Thymus (tissue), 11 donors: ENCODE measurements around the gene DDR1. TPM values are rescaled to one million over a fixed set of nuclear protein-coding genes. Genes with fewer than 3 reads are reported as not detected.

ENCODE experiments used
- DNase-seq, 9 donors: peaks; one replicate each; pipeline ENCODE4 v3.0.0-alpha.2; 2013; ENCODE audit warnings: low spot score in 9 of 9, low read depth in 6 of 9, missing footprints in 1 of 9
- H3K27ac ChIP-seq, 2 donors: one replicate each; pipeline ENCODE4 v1.5.1; 2013; ENCODE audit warnings: control low read depth in 1 of 2, low read depth in 1 of 2, low read length in 1 of 2, mild to moderate bottlenecking in 1 of 2, moderate library complexity in 1 of 2
- H3K27me3 ChIP-seq, 2 donors: one replicate each; pipeline ENCODE4 v1.5.1; 2013; ENCODE audit warnings: low read length in 1 of 2; ENCODE audit not compliant: control insufficient read depth in 2 of 2, insufficient read depth in 1 of 2
- H3K36me3 ChIP-seq, 2 donors: one replicate each; pipeline ENCODE4 v1.5.1; 2013; ENCODE audit warnings: low read length in 1 of 2, mild to moderate bottlenecking in 1 of 2, moderate library complexity in 1 of 2; ENCODE audit not compliant: control insufficient read depth in 2 of 2, insufficient read depth in 2 of 2
- H3K4me1 ChIP-seq, 2 donors: one replicate each; pipeline ENCODE4 v1.5.1; 2013; ENCODE audit warnings: low read length in 2 of 2; ENCODE audit not compliant: control insufficient read depth in 2 of 2, insufficient read depth in 2 of 2
- H3K4me3 ChIP-seq, 2 donors: one replicate each; pipeline ENCODE4 v1.5.1; 2013; ENCODE audit warnings: low read length in 2 of 2, control low read depth in 1 of 2, mild to moderate bottlenecking in 1 of 2
- H3K9me3 ChIP-seq, 2 donors: one replicate each; pipeline ENCODE4 v1.5.1; 2013; ENCODE audit warnings: low read length in 1 of 2, mild to moderate bottlenecking in 1 of 2; ENCODE audit not compliant: control insufficient read depth in 2 of 2, insufficient read depth in 1 of 2
- WGBS: extraction: QIAGEN DNeasy Blood & Tissue Kit; methylation state at CpG from one replicate; pipeline ENCODE4 v1.1.7; 2013; 5-methylcytosine and 5-hydroxymethylcytosine counted together
- polyA plus RNA-seq: library from polyadenylated mRNA; stranded (reverse); fragments of 200-250 nt; gene quantifications from one replicate; pipeline ENCODE4 v1.2.3, GENCODE V29; 2013
- total RNA-seq: library from RNA; stranded (reverse); fragments of 120-200 nt; gene quantifications from one replicate; pipeline ENCODE4 v1.2.4, GENCODE V29; 2013
- donor health status: healthy.

The DDR1 gene
- total and polyA plus RNA-seq, 2 donors, result 39.6 to 65.9 TPM

DNA sequence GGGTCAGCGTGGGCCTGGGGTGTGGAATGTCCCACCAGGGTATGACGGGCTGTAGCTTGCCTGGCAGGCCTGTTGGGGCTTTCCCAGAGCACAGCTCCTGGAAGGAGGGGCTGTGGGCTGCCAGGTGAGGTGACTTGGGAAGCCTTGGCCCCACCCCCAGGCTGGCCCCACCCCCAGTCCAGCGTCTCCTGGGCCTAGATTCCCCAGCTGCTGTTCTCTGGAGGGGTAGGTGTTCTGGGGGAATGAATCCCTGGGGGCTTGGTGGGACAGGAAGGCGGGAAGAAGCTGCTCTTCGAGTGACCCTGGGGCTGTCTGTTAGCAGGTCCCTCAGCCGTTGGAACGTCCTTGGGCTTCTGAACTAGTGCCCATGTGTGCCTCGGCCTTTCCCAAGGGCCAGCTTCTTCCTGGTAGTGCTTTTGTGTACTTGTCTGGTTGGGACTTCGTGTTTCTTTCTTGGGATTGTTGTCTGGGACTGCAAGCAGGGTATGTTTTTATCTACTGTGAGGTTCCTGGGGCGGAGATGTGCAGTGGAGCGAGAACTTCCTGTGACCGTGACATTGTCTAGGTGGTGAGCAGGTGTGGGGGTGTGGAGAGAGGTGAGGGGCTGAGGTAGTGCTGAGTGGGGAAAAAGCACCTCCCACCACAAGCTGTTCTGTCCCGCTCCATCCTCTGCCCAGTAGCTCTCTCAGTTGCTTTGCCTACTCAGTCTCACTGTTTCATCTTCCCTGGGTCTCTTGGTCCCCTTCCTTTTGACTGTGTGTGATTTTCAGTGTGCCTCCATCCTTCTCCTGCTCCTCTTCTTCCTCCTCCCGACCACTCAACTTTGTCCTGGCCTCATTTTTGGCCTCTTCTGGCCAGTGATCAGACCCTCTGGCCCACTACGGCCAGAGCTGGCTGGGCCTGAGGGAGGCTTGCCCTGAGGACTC lies 1.3 kb upstream of the DDR1 start:
- WGBS, result 86% methylated on average over 15 of the region's 15 CpGs
- DNase-seq, result peak in 2 of 9 donors; percentile 33 to 55
- H3K27ac ChIP-seq, result peak overlapping the region; percentile 83 to 85

DNA sequence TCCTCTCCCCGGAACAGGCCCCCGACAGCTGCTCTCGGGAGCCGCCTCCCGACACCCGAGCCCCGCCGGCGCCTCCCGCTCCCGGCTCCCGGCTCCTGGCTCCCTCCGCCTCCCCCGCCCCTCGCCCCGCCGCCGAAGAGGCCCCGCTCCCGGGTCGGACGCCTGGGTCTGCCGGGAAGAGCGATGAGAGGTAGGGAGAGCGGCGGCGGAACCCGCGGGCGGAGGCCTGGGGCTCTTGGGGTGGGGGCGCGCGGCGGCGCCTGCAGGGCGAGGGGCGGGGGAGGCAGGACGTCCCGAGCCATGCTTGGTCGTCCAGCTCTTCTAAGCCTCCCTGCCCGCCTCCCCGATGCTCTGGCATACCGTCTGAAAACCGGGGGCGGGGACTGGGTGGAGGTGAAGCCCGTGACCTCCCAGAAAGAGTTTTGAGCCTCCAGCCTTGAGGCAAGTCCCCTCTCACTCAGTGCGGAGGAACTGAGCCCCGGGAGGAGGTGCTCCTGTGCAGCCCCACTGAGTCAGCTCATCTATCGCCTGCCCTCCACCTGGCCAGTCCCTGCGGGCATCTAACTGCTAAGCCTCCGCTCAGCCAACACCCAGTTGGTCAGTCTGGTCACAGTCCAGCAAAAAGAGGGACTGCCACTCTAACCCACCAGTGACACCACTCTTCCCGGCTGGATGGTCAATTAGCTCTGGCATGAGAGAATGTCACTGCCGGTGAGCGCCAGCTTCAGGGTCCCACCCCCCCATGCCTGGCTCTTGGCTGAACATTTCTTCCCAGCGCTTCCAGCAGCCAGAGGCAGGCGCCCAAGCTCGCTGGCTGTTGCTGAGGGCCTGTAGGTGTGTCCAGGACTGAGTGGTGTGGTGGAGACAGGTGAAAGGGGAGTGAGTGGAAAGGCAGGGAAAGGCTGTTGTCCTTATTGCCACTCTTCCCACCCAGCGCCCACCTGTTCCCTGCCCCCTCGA lies 482 bp downstream of the DDR1 start:
- Histone ChIP-seq H3K27ac (peak overlapping the region; percentile 7 to 74), H3K9me3 (no peaks in the 10 kb centered on the region), H3K36me3 (peaks cover 12 to 14% of the 10 kb centered on the region in 2 donors), H3K4me3 (peak overlapping the region; percentile 68 to 84), H3K4me1 (peaks cover 27 to 77% of the 10 kb centered on the region in 2 donors), H3K27me3 (peaks cover 0 to 32% of the 10 kb centered on the region in 2 donors)
- WGBS, result 13% methylated on average over 59 of the region's 59 CpGs
- peak in 2 of 9 donors; percentile 36 to 58 for DNase-seq

More for the DNA sequence above, 1.3 kb upstream of the DDR1 start:
- peaks cover 27 to 79% of the 10 kb centered on the region in 2 donors for H3K4me1 ChIP-seq
- H3K4me3 ChIP-seq, result peak overlapping the region in 1 of 2 donors; percentile 47
- H3K9me3 ChIP-seq, result no peaks in the 10 kb centered on the region
- H3K27me3 ChIP-seq, result peaks cover 0 to 32% of the 10 kb centered on the region in 2 donors
- H3K36me3 ChIP-seq, result no peaks in the 10 kb centered on the region

DNA sequence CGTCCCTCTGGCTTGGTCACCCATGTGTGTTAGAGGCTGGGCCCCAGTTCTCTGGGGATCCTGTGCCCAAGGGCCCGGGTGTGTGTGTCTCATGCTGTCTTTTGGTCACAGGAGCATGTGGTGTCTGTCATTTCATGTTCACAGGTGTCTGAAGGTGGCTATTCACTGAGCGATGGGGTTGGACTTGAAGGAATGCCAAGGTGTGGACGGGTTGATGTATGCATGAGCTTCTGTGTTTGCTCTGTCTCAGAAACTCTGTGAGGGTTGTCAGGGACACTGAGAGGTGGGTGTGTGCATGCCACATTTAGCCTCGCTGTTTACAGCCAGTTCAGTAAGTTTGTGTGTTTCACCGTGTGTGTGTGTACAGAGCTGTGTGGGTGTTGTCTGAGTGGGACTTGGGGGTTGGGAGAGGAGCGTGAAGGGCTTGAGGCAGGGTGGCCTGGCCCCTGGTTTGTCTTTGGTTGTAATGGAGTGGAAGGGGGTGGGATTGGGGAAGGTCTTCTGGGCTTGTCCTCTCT lies 1.2 kb downstream of the DDR1 start:
- peak overlapping the region; percentile 56 to 74 for H3K27ac ChIP-seq
- peaks cover 0 to 32% of the 10 kb centered on the region in 2 donors for H3K27me3 ChIP-seq
- H3K4me3 ChIP-seq, result peak overlapping the region; percentile 68 to 84
- WGBS, result 76% methylated on average over 7 of the region's 7 CpGs
- no peaks in the 10 kb centered on the region for H3K9me3 ChIP-seq
- peaks cover 15 to 21% of the 10 kb centered on the region in 2 donors for H3K36me3 ChIP-seq
- H3K4me1 ChIP-seq, result peaks cover 30 to 77% of the 10 kb centered on the region in 2 donors
- DNase-seq, result peak in 1 of 9 donors; percentile 43

DNA sequence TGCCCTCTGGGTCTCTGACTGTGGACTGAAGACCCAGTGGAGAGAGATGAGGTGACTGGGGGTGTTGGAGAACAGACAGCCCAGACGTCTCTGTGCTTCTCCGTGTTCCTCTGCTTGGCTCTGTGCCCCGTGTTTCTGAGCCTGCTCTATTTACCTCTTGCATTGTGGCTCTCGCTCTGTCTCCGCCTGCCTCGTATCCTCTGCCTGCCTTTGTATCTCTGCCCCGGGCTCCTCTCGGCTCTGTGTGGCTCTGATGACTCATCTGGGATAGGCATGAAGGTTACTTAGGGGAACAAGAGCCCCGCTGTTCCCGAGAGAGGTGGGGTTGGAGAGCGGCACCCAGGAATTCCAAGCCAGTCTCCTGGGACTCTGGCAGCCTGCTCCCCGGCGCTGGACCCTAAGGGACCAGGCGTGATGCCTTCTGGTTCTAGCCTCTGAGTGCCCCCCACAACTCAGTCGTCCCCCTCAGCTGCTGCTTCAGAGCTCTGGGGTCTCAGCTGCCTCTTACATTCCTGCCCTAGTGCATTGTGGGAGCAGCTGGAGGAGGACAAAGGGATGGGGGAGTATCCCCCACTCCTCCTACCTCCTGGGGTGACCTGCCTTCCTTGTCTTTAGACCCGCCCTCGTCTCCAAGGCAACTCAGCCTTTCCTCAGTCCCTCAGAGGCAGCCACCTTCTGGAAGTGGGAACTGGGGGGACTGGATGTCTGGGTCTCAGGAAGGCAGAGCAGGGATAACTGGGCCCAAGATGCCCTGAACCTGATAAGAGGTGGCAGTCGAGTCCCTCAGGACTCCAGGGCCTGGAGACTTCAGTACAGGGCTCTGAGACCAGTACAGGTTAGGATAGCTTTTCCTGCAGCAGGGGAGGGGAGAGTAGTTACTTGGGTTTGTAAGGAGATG lies 1.9 kb downstream of the DDR1 start:
- DNase-seq, result peak in 2 of 9 donors; percentile 35 to 62
- Histone ChIP-seq H3K9me3 (no peaks in the 10 kb centered on the region), H3K4me1 (peaks cover 30 to 76% of the 10 kb centered on the region in 2 donors), H3K27me3 (peaks cover 0 to 27% of the 10 kb centered on the region in 2 donors), H3K4me3 (peak overlapping the region; percentile 68 to 84), H3K27ac (peak overlapping the region; percentile 56 to 74), H3K36me3 (peaks cover 17 to 27% of the 10 kb centered on the region in 2 donors)
- 69% methylated on average over 18 of the region's 18 CpGs for WGBS

DNA sequence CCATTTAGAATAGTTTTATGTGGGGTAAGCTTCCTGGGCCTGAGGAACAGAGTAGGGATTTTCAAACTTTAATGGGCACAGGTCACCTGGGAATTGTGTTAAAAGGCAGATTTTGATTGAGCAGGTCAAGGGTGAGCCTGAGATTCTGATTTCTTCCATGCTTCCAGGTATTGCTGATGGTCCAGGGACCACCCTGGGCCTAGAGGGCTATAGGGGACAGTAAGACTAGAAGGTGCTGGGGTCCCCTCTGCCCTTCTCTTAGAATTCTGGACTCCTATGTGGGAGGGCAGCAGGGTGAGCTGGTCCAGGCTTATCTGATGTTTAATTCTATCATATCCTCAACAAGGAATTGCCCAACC lies 2.6 kb downstream of the DDR1 start:
- peaks cover 30 to 70% of the 10 kb centered on the region in 2 donors for H3K4me1 ChIP-seq
- H3K27ac ChIP-seq, result no peak overlapping the region
- no peak overlapping the region for H3K4me3 ChIP-seq
- peaks cover 17 to 28% of the 10 kb centered on the region in 2 donors for H3K36me3 ChIP-seq
- peaks cover 0 to 29% of the 10 kb centered on the region in 2 donors for H3K27me3 ChIP-seq
- no peak for DNase-seq
- H3K9me3 ChIP-seq, result no peaks in the 10 kb centered on the region

DNA sequence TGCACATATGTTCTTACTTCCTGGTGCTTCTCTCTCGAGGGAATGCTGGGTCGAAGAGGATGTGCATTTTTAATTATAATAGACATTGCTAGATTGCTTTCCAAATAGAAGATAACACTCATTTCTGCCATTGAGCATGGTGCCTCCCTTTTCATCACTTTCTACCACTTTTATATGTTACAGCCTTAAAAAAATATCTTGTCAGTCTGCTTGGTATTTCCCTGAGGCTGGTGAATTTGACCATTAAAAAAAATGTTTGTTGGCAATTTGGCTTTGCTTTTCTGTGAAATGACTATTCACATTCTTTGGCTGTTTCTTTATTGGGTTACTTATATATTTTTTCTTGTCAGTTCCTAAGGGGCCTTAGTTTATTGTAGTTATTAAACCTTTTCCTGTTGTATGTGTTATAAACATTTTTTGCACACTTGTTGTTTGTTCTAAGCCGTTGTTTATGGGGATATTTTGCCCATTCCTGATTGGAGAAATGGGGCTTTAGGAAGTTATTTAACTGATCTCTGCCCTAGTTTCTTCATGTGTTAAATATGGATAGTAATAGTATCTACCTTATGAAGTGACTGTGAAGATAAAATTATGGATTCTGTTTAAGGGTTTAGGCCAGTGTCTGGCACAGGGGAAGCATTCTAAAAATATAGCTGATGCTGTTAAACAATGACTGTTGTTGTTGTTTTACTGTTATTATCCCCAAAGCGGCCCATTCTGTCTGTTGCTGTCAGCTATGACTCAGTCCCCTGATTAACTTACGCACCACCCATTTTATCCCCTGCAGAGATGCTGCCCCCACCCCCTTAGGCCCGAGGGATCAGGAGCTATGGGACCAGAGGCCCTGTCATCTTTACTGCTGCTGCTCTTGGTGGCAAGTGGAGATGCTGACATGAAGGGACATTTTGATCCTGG lies 3.8 kb downstream of the DDR1 start:
- DNase-seq, result no peak
- Histone ChIP-seq H3K27me3 (peaks cover 0 to 33% of the 10 kb centered on the region in 2 donors), H3K4me3 (no peak overlapping the region), H3K4me1 (peaks cover 27 to 57% of the 10 kb centered on the region in 2 donors), H3K27ac (no peak overlapping the region), H3K36me3 (peaks cover 23 to 40% of the 10 kb centered on the region in 2 donors), H3K9me3 (no peaks in the 10 kb centered on the region)
- 92% methylated on average over 6 of the region's 6 CpGs for WGBS

DNA sequence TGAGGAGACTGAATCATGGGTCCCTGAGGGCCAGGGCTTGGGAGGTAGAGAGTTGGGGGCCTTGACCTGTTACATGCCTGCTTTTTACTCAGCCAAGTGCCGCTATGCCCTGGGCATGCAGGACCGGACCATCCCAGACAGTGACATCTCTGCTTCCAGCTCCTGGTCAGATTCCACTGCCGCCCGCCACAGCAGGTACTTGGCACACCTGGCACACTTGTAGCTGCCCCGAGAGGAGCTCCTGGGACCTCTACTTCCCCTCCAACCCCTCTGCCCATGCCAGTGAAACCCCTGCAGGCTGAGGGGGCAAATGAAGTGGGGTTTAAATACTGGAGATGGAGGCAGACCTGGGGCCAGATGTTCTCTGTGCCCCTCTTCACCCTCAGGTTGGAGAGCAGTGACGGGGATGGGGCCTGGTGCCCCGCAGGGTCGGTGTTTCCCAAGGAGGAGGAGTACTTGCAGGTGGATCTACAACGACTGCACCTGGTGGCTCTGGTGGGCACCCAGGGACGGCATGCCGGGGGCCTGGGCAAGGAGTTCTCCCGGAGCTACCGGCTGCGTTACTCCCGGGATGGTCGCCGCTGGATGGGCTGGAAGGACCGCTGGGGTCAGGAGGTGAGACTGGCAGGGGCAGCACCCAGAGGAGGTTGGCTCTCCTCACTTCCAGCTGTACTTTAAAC lies 4.6 kb downstream of the DDR1 start:
- peaks cover 20 to 49% of the 10 kb centered on the region in 2 donors for H3K4me1 ChIP-seq
- no peak overlapping the region for H3K4me3 ChIP-seq
- no peaks in the 10 kb centered on the region for H3K9me3 ChIP-seq
- H3K27ac ChIP-seq, result no peak overlapping the region
- WGBS, result 97% methylated on average over 18 of the region's 18 CpGs
- DNase-seq, result no peak
- H3K27me3 ChIP-seq, result peaks cover 0 to 31% of the 10 kb centered on the region in 2 donors
- peaks cover 28 to 46% of the 10 kb centered on the region in 2 donors for H3K36me3 ChIP-seq
